ENCODE results near the gene LNX2.
A peak's percentile ranks its signal among the peaks of the same experiment; 100 is the strongest.

LNX2 gene

DNA sequence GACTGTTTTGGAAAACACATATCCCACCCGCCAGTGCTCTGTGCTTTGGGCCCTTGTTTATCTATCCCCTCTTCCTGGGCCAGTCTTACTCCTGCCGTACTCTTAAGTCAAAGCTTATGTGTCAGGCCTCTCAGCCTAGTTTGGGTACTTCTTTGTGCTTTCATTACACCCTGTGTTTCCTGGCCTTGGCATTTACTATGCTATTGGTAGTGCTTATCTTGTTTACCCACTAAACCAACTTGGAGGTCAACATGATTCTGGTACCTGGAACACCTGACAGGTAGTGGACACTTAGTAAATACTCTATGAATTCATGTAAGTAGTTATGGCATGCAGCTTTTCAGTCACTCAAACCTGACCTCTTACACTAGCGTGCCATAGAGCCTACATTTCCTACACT is 3.7 kb upstream of the LNX2 start:
- H3K4me3 ChIP-seq (ENCODE audit: low read depth in 1 of 2, low read length in 2 of 2): no peak overlapping the region
- H3K9me3 ChIP-seq (ENCODE audit: control insufficient read depth in 1 of 2, low read length in 2 of 2): no peaks in the 10 kb centered on the region
- peaks cover 0 to 7% of the 10 kb centered on the region in 2 donors for H3K36me3 ChIP-seq (ENCODE audit: control insufficient read depth in 1 of 2, insufficient read depth in 2 of 2, low read length in 2 of 2)
- no peaks in the 10 kb centered on the region for H3K27me3 ChIP-seq (ENCODE audit: low read depth, low read length)
- no peak overlapping the region for H3K27ac ChIP-seq (ENCODE audit: low read length)
- H3K4me1 ChIP-seq (ENCODE audit: control insufficient read depth in 1 of 2, insufficient read depth in 2 of 2, low read length in 2 of 2): peaks cover 11 to 14% of the 10 kb centered on the region in 2 donors

DNA sequence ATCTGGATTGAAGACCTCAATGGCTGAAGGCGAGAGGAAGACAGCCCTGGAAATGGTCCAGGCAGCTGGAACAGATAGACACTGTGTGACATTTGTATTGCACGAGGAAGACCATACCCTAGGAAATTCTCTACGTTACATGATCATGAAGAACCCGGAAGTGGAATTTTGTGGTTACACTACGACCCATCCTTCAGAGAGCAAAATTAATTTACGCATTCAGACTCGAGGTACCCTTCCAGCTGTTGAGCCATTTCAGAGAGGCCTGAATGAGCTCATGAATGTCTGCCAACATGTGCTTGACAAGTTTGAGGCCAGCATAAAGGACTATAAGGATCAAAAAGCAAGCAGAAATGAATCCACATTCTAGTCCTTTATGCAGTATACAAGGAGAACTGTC is 2.6 kb upstream of the LNX2 start:
- H3K4me3 ChIP-seq (ENCODE audit: low read depth in 1 of 2, low read length in 2 of 2): peak overlapping the region; percentile 86 to 88
- no peak overlapping the region for H3K27ac ChIP-seq (ENCODE audit: low read length)
- H3K36me3 ChIP-seq (ENCODE audit: control insufficient read depth in 1 of 2, insufficient read depth in 2 of 2, low read length in 2 of 2): peaks cover 0 to 7% of the 10 kb centered on the region in 2 donors
- no peaks in the 10 kb centered on the region for H3K27me3 ChIP-seq (ENCODE audit: low read depth, low read length)
- no peaks in the 10 kb centered on the region for H3K9me3 ChIP-seq (ENCODE audit: control insufficient read depth in 1 of 2, low read length in 2 of 2)
- H3K4me1 ChIP-seq (ENCODE audit: control insufficient read depth in 1 of 2, insufficient read depth in 2 of 2, low read length in 2 of 2): peaks cover 11 to 20% of the 10 kb centered on the region in 2 donors

DNA sequence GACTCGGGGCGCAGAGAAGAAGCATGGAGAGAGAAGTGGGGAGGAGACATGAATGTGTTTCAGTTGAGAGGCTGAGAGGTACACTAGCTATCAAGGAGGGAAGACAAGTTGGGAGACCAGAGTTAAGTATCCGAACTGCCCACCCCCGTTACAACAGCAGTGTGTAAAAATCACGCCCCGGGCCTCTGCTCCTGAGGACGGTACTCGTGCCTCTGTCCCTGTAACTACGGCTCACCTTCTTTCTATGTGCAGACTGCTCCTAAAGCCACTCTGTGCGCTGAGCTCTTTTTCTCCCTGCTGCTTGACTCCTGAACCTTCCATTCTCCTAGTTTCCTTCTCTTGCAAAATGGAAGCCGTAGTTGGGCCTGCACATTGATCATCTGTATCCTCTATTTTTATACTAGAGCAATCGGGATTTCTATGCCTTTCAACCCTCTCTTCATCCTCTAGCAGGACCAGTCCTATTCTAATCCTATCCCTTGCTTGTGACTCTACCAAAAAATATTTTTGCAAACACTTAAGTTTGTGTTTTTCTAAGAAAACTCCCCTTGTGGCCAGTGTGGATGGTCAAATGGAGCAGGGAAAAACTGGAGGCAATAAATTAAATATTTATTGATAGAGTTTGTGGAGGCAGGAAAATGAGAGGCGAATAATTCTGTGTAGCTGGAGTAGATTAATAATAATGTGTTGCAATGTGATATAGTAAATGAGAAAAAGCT is 1.9 kb upstream of the LNX2 start:
- peaks cover 0 to 7% of the 10 kb centered on the region in 2 donors for H3K36me3 ChIP-seq (ENCODE audit: control insufficient read depth in 1 of 2, insufficient read depth in 2 of 2, low read length in 2 of 2)
- peak overlapping the region; percentile 93 for H3K27ac ChIP-seq (ENCODE audit: low read length)
- no peaks in the 10 kb centered on the region for H3K27me3 ChIP-seq (ENCODE audit: low read depth, low read length)
- H3K9me3 ChIP-seq (ENCODE audit: control insufficient read depth in 1 of 2, low read length in 2 of 2): no peaks in the 10 kb centered on the region
- H3K4me3 ChIP-seq (ENCODE audit: low read depth in 1 of 2, low read length in 2 of 2): peak overlapping the region; percentile 86 to 88
- H3K4me1 ChIP-seq (ENCODE audit: control insufficient read depth in 1 of 2, insufficient read depth in 2 of 2, low read length in 2 of 2): peaks cover 11 to 20% of the 10 kb centered on the region in 2 donors

DNA sequence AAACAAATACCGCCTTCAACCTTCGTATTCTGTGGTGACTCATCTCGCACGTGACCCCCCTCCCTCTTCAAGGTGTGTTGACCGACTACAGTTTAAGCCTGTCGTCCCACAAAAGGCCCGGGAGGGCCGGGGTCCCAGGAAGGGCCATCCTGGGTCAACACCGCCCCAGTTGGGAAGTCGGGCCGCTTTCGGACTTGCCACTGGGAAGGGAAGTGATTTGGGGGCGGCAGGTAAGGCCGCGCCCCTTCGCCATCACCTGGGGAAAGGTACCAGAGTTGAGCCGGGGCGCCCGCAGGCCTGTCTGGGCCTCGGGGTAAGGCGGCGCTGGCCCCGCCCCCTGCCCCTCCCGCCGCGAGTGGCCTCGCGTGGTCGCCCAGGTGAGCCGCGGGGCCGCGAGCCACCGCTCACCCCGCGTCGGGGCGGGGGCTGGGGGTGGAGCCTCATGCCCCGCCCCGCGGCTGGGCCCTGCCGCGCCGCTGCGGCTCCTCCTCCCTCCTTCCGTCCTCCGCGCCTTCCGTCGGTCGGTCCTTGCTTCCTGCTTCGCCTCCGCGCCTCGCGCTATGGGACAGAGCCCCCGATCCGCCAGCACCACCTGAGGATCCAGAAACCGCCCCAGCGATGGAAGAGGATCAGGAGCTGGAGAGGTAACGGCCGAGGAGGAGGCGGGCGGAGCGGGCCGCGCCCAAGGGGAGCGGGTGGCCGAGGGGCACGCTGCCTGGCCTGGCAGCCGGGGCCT is 1.2 kb upstream of the LNX2 start, which contains the start of gene POLR1D:
Gene POLR1D (plus strand): TSS at position 527 of the 736 bp plus-strand sequence. CDS start 92 bp downstream, at position 619.
- Histone ChIP-seq H3K9me3 (ENCODE audit: control insufficient read depth in 1 of 2, low read length in 2 of 2) (no peaks in the 10 kb centered on the region), H3K4me3 (ENCODE audit: low read depth in 1 of 2, low read length in 2 of 2) (peak within 1 kb of the TSS; percentile 86 to 88), H3K4me1 (ENCODE audit: control insufficient read depth in 1 of 2, insufficient read depth in 2 of 2, low read length in 2 of 2) (peaks cover 11 to 20% of the 10 kb centered on the region in 2 donors), H3K27ac (ENCODE audit: low read length) (peak within 1 kb of the TSS; percentile 93), H3K27me3 (ENCODE audit: low read depth, low read length) (no peaks in the 10 kb centered on the region), H3K36me3 (ENCODE audit: control insufficient read depth in 1 of 2, insufficient read depth in 2 of 2, low read length in 2 of 2) (peaks cover 0 to 7% of the 10 kb centered on the region in 2 donors)

DNA sequence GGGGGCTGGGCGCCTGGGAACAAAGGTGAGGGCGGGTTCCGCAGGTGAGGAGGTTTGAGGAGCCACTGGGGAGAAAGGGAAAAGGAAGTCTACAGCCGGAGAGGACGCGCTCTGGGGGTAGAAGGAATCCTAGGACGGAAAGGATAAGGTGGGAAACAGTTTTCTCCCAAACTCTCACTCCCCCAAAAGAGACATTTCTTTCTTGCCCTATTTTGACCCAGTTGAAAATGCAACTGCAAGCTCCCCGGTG is 712 bp upstream of the LNX2 start:
- H3K27me3 ChIP-seq (ENCODE audit: low read depth, low read length): no peaks in the 10 kb centered on the region
- peak overlapping the region; percentile 88 for H3K27ac ChIP-seq (ENCODE audit: low read length)
- peaks cover 11 to 20% of the 10 kb centered on the region in 2 donors for H3K4me1 ChIP-seq (ENCODE audit: control insufficient read depth in 1 of 2, insufficient read depth in 2 of 2, low read length in 2 of 2)
- peaks cover 0 to 7% of the 10 kb centered on the region in 2 donors for H3K36me3 ChIP-seq (ENCODE audit: control insufficient read depth in 1 of 2, insufficient read depth in 2 of 2, low read length in 2 of 2)
- no peaks in the 10 kb centered on the region for H3K9me3 ChIP-seq (ENCODE audit: control insufficient read depth in 1 of 2, low read length in 2 of 2)
- H3K4me3 ChIP-seq (ENCODE audit: low read depth in 1 of 2, low read length in 2 of 2): peak overlapping the region; percentile 86 to 88

DNA sequence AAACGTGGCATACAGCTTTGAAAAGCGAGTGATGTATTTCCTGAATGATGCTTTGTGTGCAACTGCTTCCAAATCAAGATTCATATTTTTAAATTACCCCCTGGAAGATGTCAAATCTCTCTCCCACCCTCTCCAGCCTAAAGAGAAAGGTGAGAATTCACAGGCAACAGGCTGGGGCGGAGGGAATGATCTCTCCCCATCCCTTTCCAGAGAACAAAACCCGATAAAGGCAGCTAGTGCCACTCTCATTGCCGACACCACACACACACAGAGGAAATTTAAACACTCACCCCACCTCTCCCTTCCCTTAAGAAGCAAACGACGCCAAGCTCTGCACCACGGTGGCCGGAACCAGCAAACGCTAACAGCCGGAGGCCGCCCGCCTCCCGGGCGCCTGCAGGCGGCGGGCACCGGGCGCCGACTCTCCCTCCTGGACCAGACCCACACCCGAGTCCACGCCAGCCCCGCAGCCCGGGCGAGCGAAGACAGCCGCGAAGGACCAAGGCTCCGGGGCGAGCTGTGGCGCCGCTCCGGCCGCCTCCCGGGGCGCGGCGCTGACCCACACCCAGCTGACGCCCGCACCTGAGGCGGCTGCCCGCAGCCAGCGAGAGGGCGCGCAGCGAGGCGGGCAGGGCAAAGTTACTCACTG is 477 bp downstream of the LNX2 start:
- Histone ChIP-seq H3K27me3 (ENCODE audit: low read depth, low read length) (no peaks in the 10 kb centered on the region), H3K4me3 (ENCODE audit: low read depth in 1 of 2, low read length in 2 of 2) (peak overlapping the region; percentile 81 to 88), H3K4me1 (ENCODE audit: control insufficient read depth in 1 of 2, insufficient read depth in 2 of 2, low read length in 2 of 2) (peaks cover 11 to 20% of the 10 kb centered on the region in 2 donors), H3K27ac (ENCODE audit: low read length) (peak overlapping the region; percentile 82), H3K36me3 (ENCODE audit: control insufficient read depth in 1 of 2, insufficient read depth in 2 of 2, low read length in 2 of 2) (peaks cover 0 to 7% of the 10 kb centered on the region in 2 donors), H3K9me3 (ENCODE audit: control insufficient read depth in 1 of 2, low read length in 2 of 2) (no peaks in the 10 kb centered on the region)

DNA sequence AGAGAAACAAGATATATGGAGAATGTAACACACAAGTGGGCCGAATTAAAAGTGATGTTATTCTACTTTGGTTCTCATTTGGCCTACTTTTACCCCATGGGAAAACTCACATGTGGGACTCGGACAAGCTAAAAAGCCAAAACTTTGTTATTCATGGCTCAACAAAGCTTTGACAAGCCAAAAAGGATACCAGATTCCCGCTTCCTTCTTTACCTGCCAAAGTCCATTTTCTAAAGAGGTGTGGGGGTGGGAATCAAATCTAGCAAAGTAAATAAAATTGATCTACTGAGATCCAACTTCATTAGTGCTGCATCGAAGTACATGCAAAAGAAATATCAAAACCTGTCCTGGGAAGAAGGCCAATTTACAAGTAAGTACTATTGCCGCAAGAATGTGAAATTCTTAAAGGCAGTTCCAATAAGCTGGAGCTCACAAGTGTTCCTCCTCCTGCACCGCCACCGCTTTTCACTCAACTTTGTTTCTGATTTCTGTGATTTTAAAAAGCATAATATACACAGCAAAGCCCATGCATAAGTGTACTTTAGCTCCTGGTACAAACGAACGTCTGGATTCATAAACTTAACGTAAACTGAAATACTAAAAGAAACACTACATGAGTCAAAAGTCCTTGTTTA is 1.1 kb downstream of the LNX2 start:
- Histone ChIP-seq H3K27me3 (ENCODE audit: low read depth, low read length) (no peaks in the 10 kb centered on the region), H3K9me3 (ENCODE audit: control insufficient read depth in 1 of 2, low read length in 2 of 2) (no peaks in the 10 kb centered on the region), H3K4me3 (ENCODE audit: low read depth in 1 of 2, low read length in 2 of 2) (peak overlapping the region; percentile 81 to 88), H3K27ac (ENCODE audit: low read length) (peak overlapping the region; percentile 82), H3K36me3 (ENCODE audit: control insufficient read depth in 1 of 2, insufficient read depth in 2 of 2, low read length in 2 of 2) (peaks cover 0 to 7% of the 10 kb centered on the region in 2 donors), H3K4me1 (ENCODE audit: control insufficient read depth in 1 of 2, insufficient read depth in 2 of 2, low read length in 2 of 2) (peaks cover 11 to 20% of the 10 kb centered on the region in 2 donors)

DNA sequence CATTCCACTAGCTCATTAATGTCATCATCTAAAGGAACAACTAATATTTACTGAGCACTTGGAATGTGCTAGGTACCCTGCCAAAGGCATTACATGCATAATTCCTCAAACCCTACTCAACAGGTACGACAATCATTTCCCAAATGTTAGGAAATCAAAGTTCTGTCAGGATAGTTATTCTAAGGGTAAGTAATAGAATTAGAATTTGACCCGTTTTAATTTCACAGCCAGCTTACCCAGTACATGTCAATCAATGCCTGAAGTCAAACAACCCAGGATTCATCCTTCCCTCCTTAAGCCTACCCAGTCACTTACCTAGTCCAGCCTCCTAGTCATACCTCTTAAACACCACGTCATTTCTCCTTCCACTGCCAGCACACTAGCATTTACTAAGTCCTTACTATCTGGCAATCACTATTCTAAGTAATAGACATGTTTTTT is 2.4 kb downstream of the LNX2 start:
- Histone ChIP-seq H3K27me3 (ENCODE audit: low read depth, low read length) (no peaks in the 10 kb centered on the region), H3K9me3 (ENCODE audit: control insufficient read depth in 1 of 2, low read length in 2 of 2) (no peaks in the 10 kb centered on the region), H3K27ac (ENCODE audit: low read length) (no peak overlapping the region), H3K4me1 (ENCODE audit: control insufficient read depth in 1 of 2, insufficient read depth in 2 of 2, low read length in 2 of 2) (peaks cover under 1 to 18% of the 10 kb centered on the region in 2 donors), H3K36me3 (ENCODE audit: control insufficient read depth in 1 of 2, insufficient read depth in 2 of 2, low read length in 2 of 2) (peaks cover 0 to under 1% of the 10 kb centered on the region in 2 donors), H3K4me3 (ENCODE audit: low read depth in 1 of 2, low read length in 2 of 2) (peak overlapping the region in 1 of 2 donors; percentile 81)

DNA sequence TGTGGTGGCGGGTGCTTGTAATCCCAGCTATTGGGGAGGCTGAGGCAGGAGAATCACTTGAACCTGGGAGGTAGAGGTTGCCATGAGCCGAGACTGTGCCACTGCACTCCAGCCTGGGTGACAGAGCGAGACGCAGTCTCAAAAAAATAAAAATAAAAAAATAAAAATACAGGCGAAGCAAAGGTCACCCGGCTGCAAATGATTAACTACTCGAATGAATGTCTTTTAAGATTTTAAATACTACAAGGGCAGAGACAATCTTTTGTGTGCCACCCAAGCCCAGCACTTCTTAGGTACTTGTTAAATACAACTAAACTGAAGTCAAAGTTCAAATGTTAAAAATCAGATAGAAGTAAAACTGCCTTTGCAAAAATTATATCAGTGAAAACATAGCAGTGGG is 6.7 kb downstream of the LNX2 start:
- Histone ChIP-seq H3K36me3 (ENCODE audit: control insufficient read depth in 1 of 2, insufficient read depth in 2 of 2, low read length in 2 of 2) (no peaks in the 10 kb centered on the region), H3K4me3 (ENCODE audit: low read depth in 1 of 2, low read length in 2 of 2) (no peak overlapping the region), H3K4me1 (ENCODE audit: control insufficient read depth in 1 of 2, insufficient read depth in 2 of 2, low read length in 2 of 2) (peaks cover 0 to 6% of the 10 kb centered on the region in 2 donors), H3K27ac (ENCODE audit: low read length) (no peak overlapping the region), H3K27me3 (ENCODE audit: low read depth, low read length) (no peaks in the 10 kb centered on the region), H3K9me3 (ENCODE audit: control insufficient read depth in 1 of 2, low read length in 2 of 2) (no peaks in the 10 kb centered on the region)

DNA sequence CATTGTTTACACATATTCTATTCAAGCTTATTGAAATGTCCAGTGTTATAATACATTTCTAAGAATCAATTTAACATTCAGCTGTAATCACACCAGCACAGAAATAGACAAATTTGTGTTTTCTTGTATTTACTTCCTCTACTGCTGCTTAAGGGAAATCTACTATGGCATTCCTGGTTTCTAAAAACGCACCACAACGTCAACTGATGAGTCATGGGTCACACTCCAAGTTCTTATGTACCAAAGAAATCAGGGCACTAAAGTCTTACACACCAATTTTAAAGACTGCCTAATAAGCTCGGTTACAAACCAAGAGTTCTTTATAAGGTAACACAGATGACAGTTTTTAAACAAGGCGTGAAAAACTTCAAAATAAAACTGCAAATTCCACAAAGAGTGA is 13.2 kb downstream of the LNX2 start:
- Histone ChIP-seq H3K27ac (ENCODE audit: low read length) (no peak overlapping the region), H3K4me1 (ENCODE audit: control insufficient read depth in 1 of 2, insufficient read depth in 2 of 2, low read length in 2 of 2) (peaks cover 4 to 12% of the 10 kb centered on the region in 2 donors), H3K4me3 (ENCODE audit: low read depth in 1 of 2, low read length in 2 of 2) (no peak overlapping the region), H3K36me3 (ENCODE audit: control insufficient read depth in 1 of 2, insufficient read depth in 2 of 2, low read length in 2 of 2) (no peaks in the 10 kb centered on the region), H3K27me3 (ENCODE audit: low read depth, low read length) (no peaks in the 10 kb centered on the region), H3K9me3 (ENCODE audit: control insufficient read depth in 1 of 2, low read length in 2 of 2) (no peaks in the 10 kb centered on the region)

All from muscle layer of duodenum (tissue), 2 donors.